K562 (cell line): ENCODE results near the gene VAMP8. TPM values are rescaled to one million over a fixed set of nuclear protein-coding genes. Genes with fewer than 3 reads are reported as not detected.

Source experiments
- ATF7 ChIP-seq: fragments of 450-650 bp; IDR thresholded peaks from 2 replicates; pipeline ENCODE4 v1.7.1; 2014; ENCODE audit warnings: mild to moderate bottlenecking, moderate library complexity
- BCLAF1 ChIP-seq, 2 experiments: fragments of 450-650 bp in 1 of 2; IDR thresholded peaks; 2 replicates each; pipeline ENCODE4 v1.6.1; 2011 to 2017; ENCODE audit warnings: low read depth in 2 of 2, antibody characterized with exemption in 1 of 2, borderline replicate concordance in 1 of 2, low read length in 1 of 2, mild to moderate bottlenecking in 1 of 2, mixed read lengths in 1 of 2; ENCODE audit not compliant: control insufficient read depth in 1 of 2
- CEBPG ChIP-seq, 3 experiments: fragments of 200-800 bp in 1 of 3; sonication (Bioruptor generic) in 1 of 3; sonication (generic) in 1 of 3; formaldehyde crosslinking in 1 of 3; IDR thresholded peaks in 2 of 3; conservative IDR thresholded peaks in 1 of 3; 2 replicates each; pipeline versions ENCODE4 v1.6.1 to v1.8.0; 2016 to 2022; ENCODE audit warnings: missing compliant biosample characterization in 2 of 3, missing genetic modification characterization in 2 of 3, mild to moderate bottlenecking in 1 of 3, missing genetic modification reagents in 1 of 3
- CREB5 ChIP-seq: fragments of 250-450 bp; sonication (Bioruptor Pico); IDR thresholded peaks from 2 replicates; pipeline ENCODE4 v1.5.0; 2020; ENCODE audit warnings: mild to moderate bottlenecking
- ELF1 ChIP-seq: fragments of 200-800 bp; sonication (Bioruptor generic); IDR thresholded peaks from 2 replicates; pipeline ENCODE4 v1.6.1; 2016; ENCODE audit warnings: missing genetic modification characterization, missing compliant biosample characterization
- EP400 ChIP-seq: fragments of 450-650 bp; IDR thresholded peaks from 2 replicates; pipeline ENCODE4 v1.6.1; 2017; ENCODE audit warnings: antibody characterized with exemption, mild to moderate bottlenecking, moderate library complexity
- EZH2 ChIP-seq: IDR thresholded peaks from 2 replicates; pipeline ENCODE4 v1.6.1; 2012; ENCODE audit warnings: low read depth, mild to moderate bottlenecking, inconsistent platforms, low read length, borderline replicate concordance
- HDAC1 ChIP-seq, 2 experiments: fragments of 450-650 bp; IDR thresholded peaks; 2 replicates each; pipeline ENCODE4 v1.6.1; 2016 to 2017; ENCODE audit warnings: inconsistent platforms in 1 of 2, mild to moderate bottlenecking in 1 of 2, moderate library complexity in 1 of 2
- NCOA2 ChIP-seq, 2 experiments: fragments of 450-650 bp; IDR thresholded peaks; 2 replicates each; pipeline ENCODE4 v1.6.1; 2018; ENCODE audit warnings: mild to moderate bottlenecking in 2 of 2, moderate library complexity in 1 of 2; ENCODE audit not compliant: partially characterized antibody in 2 of 2
- SRSF7 ChIP-seq: fragments of 200-400 bp; formaldehyde crosslinking; optimal IDR thresholded peaks from 2 replicates; pipeline ENCODE3; 2017; ENCODE audit warnings: mild to moderate bottlenecking, low read depth, low read length
- SUPT5H ChIP-seq: fragments of 450-650 bp; IDR thresholded peaks from 2 replicates; pipeline ENCODE4 v1.6.1; 2016
- ZBTB11 ChIP-seq, 3 experiments: fragments of 200-800 bp in 1 of 3; fragments of 250-450 bp in 1 of 3; fragments of 450-650 bp in 1 of 3; sonication (Bioruptor Pico) in 1 of 3; sonication (Bioruptor generic) in 1 of 3; formaldehyde crosslinking in 1 of 3; IDR thresholded peaks; 2 replicates each; pipeline versions ENCODE4 v1.6.1 to v1.8.0; 2016 to 2022; ENCODE audit warnings: mild to moderate bottlenecking in 2 of 3, missing genetic modification characterization in 2 of 3, missing compliant biosample characterization in 1 of 3, moderate library complexity in 1 of 3
- ZNF274 ChIP-seq: IDR thresholded peaks from 2 replicates; pipeline ENCODE4 v1.6.1; 2011; ENCODE audit warnings: low read depth, mild to moderate bottlenecking, low read length, moderate library complexity, borderline replicate concordance
- polyA plus RNA-seq, 8 experiments: library from polyadenylated mRNA; depleted of rRNA in 4 of 8; stranded (reverse) in 5 of 8; unstranded in 3 of 8; fragments of >200 nt; fragmentation: Nextera tagmentation in 2 of 8; fragmentation: Illumina TruSeq in 1 of 8; extraction: Ambion mirVana in 2 of 8; extraction: Trizol in 1 of 8; gene quantifications; 2 replicates each; pipeline versions ENCODE4 v1.2.1 to v1.2.3, GENCODE V29; 2011 to 2014; ENCODE audit warnings: inconsistent platforms in 1 of 8, missing spikeins in 1 of 8
- total RNA-seq, 7 experiments: library from RNA; depleted of rRNA in 6 of 7; stranded (reverse); fragments of >200 nt in 6 of 7; fragmentation: Illumina TruSeq in 2 of 7; extraction: Trizol in 2 of 7; gene quantifications; 2 replicates each; pipeline versions ENCODE4 v1.2.1 to v1.2.3, GENCODE V29; 2011 to 2021; ENCODE audit warnings: low replicate concordance in 1 of 7

The VAMP8 gene
- total and polyA plus RNA-seq, 9 of the 15 experiments (the other 6 are each of a cell fraction or from before 2014, with no cell fraction given), result 107 to 571 (median 248) TPM

DNA sequence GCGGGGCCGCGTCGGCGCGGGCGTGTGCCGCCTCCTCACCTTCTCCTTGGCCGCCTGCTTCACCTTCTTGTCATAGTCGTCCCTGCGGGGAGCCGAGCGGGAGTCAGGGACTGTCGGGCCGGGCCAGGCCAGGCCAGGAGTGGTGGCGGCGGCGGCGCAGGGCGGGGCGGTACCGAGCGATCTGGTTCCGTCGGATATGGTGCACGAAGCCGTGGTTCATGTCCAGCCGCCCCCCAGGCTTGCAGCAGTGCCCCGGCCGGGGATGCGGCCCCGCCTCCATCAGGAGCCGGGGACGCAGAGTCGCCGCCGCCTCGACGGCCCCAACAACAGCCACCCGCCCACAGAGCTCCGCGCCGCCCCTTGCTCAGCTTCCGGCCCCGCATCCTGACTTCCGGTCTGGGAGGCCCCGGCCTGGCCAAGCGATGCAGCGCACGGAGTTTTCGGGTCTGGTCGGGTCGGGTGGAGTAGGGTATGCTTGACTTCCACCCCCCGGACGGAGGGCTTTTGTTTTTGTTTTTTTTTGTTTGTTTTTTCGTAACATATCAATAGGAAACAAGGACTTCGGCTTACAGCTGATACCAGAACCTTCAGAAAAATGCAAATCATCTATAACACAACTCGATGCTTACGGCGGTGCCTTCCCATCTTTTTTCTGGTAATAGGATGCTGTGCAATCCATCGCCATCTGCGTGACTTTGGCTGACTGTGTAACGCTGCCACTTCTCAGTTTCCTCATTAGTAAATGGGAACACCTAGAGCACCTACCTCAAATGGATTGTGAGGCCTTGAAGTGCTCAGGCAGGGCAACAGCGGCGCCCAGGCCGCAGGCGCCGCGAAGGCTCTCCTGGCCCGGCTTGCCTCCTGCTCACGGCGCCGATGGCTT, 34.6 kb downstream of the VAMP8 start, which contains the start of gene C2orf68 (continued):
- peak in 1 of 3 experiments; percentile 85; a peak in 3 of 6 replicates for TF ChIP-seq ZBTB11 (CRISPR knock-in tag; IDR thresholded peaks at IDR 0.05)
- no peak; the same call in 1 of the 2 replicates for TF ChIP-seq ATF7
- no peak for TF ChIP-seq CREB5 (CRISPR knock-in tag)
- TF ChIP-seq EZH2, result no peak
- TF ChIP-seq ELF1 (tag), result peak; percentile 83
- peak in 1 of 2 experiments; percentile 64; a peak in 2 of 4 replicates for TF ChIP-seq HDAC1 (IDR thresholded peaks at IDR 0.05)
- TF ChIP-seq CEBPG (CRISPR knock-in tag; IDR thresholded peaks at IDR 0.05), result no peak
- no peak for TF ChIP-seq CEBPG (tag; conservative IDR thresholded peaks at IDR 0.05 in 1 of 2, IDR thresholded peaks at IDR 0.05 in 1 of 2)
- no peak for TF ChIP-seq ZNF274
- no peak for TF ChIP-seq BCLAF1 (IDR thresholded peaks at IDR 0.05; ENCODE audit: borderline replicate concordance in 1 of 2, control insufficient read depth in 1 of 2, low read depth in 2 of 2, low read length in 1 of 2)
- TF ChIP-seq NCOA2 (IDR thresholded peaks at IDR 0.05; ENCODE audit: partially characterized antibody in 2 of 2), result no peak
- peak; percentile 94 for TF ChIP-seq SUPT5H
- TF ChIP-seq SRSF7, result no peak
- TF ChIP-seq EP400, result peak; percentile 84
